ENCODE measurements around the gene DTX1. TPM values are rescaled to one million over a fixed set of nuclear protein-coding genes. Genes with fewer than 3 reads are reported as not detected.
A peak's percentile ranks its signal among the peaks of the same experiment; 100 is the strongest.

Gene DTX1
- total RNA-seq, 1 donor from 2014 or later: 1.8 TPM

DNA sequence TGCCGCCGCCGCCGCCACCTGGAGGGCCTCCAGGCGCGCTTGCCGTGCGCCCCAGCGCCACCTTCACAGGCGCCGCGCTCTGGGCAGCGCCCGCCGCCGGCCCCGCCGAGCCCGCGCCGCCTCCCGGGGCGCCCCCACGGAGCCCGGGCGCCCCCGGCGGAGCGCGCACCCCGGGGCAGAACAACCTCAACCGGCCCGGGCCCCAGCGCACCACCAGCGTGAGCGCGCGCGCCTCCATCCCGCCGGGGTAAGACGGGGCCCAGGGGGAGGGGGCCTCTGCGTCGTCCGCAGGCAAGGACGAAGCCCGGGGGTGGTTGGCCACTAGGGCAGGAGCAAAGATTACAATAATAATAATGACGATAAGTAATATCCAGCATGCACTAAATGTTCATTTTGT, 21.3 kb downstream of the DTX1 start:
- Mint-ChIP-seq H3K27me3 (peaks cover 69% of the 10 kb centered on the region), H3K4me3 (ENCODE audit: low read depth) (no peak overlapping the region), H3K36me3 (ENCODE audit: insufficient read depth) (no peaks in the 10 kb centered on the region), H3K27ac (no peak overlapping the region), H3K4me1 (ENCODE audit: low read depth) (no peaks in the 10 kb centered on the region), H3K9me3 (ENCODE audit: low read depth) (no peaks in the 10 kb centered on the region)
- no peak for TF ChIP-seq CTCF (IDR thresholded peaks at IDR 0.05; ENCODE audit: unreplicated experiment)
- no peak for DNase-seq (ENCODE audit: low spot score, unreplicated experiment)

DNA sequence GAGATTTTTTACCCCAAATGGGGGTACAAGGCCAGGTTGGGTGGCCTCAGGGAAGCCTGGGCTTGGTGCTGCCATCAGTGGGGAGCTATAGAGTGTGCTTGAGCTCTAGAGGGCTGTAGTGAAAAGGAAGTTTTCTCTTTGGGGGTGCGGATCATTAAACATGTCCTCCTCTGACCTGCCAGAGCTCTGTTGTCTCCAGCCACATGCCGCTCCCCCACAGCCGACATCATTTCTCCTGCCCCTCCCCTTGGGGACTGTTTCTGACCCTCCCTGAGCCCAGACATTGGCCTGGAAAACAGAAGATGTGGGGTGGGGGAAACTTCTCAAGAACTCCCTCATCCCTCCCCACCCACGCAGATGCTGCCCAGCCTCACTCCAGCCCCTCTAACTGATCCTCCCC, 25.3 kb downstream of the DTX1 start:
- H3K4me3 Mint-ChIP-seq (ENCODE audit: low read depth): no peak overlapping the region
- no peak for TF ChIP-seq CTCF (IDR thresholded peaks at IDR 0.05; ENCODE audit: unreplicated experiment)
- no peak for DNase-seq (ENCODE audit: low spot score, unreplicated experiment)
- peaks cover 48% of the 10 kb centered on the region for H3K27me3 Mint-ChIP-seq
- no peaks in the 10 kb centered on the region for H3K36me3 Mint-ChIP-seq (ENCODE audit: insufficient read depth)
- H3K9me3 Mint-ChIP-seq (ENCODE audit: low read depth): no peaks in the 10 kb centered on the region
- no peak overlapping the region for H3K27ac Mint-ChIP-seq
- H3K4me1 Mint-ChIP-seq (ENCODE audit: low read depth): peaks cover 5% of the 10 kb centered on the region

DNA sequence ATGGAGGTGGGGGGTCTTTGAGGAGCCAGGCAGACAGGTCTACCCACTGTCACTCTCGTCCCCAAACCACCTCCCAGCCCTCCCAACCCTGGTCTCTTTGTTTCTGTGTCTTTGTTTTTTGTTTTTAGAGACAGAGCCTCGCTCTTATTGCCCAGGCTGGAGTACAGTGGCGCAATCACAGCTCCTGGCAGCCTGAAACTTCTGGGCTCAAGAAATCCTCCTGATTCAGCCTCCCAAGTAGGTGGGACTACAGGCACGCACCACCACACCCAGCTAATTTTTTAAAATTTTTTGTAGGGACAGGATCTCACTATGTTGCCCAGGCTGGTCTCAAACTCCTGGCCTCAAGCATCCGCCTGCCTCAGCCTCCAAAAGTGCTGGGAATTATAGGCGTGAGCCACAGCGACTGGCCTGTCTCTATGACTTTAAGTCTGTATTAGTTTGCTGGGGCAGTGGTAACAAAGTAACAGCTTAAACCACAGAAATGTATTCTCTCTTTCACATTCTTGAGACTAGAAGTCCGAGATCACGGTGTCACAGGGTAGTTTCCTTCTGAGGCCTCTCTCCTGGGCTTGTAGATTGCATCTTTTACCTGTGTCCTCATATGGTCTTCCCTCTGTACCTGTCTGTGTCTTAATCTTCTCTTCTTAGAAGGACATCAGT, 26.1 kb downstream of the DTX1 start:
- no peak for DNase-seq (ENCODE audit: low spot score, unreplicated experiment)
- Mint-ChIP-seq H3K4me1 (ENCODE audit: low read depth) (peaks cover 8% of the 10 kb centered on the region), H3K9me3 (ENCODE audit: low read depth) (no peaks in the 10 kb centered on the region), H3K4me3 (ENCODE audit: low read depth) (no peak overlapping the region), H3K36me3 (ENCODE audit: insufficient read depth) (no peaks in the 10 kb centered on the region), H3K27ac (no peak overlapping the region), H3K27me3 (peaks cover 42% of the 10 kb centered on the region)
- TF ChIP-seq CTCF (IDR thresholded peaks at IDR 0.05; ENCODE audit: unreplicated experiment): no peak

DNA sequence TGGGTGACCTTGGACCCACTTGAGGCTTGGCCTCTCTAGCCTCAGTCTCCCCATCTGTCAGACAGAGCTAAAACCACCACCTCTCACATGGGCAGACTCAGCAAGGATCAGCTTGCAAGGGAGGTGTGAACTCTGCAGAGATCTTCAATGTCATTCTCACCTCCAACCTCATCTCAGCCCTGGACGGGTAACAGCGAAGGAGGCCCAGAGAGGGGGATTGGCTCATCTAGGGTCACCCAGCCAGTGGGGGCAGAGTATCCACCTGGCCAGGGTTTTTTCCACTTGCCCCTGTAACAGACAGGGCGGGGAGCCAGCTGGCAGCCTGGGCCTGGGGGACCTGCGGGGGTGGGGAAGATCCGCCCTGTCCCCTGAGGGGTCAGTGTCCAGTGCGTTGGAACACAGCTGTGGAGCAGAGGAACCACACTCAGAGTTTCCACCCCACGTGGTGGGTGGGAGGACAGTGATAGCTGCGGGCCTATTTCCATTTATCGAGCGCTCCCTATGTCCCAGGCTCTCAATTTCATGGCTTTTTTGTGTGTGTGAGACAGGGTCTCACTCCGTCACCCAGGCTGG, 27.4 kb downstream of the DTX1 start:
- Mint-ChIP-seq H3K4me3 (ENCODE audit: low read depth) (no peak overlapping the region), H3K9me3 (ENCODE audit: low read depth) (no peaks in the 10 kb centered on the region), H3K27me3 (peaks cover 36% of the 10 kb centered on the region), H3K36me3 (ENCODE audit: insufficient read depth) (no peaks in the 10 kb centered on the region), H3K4me1 (ENCODE audit: low read depth) (peaks cover 8% of the 10 kb centered on the region), H3K27ac (no peak overlapping the region)
- no peak for TF ChIP-seq CTCF (IDR thresholded peaks at IDR 0.05; ENCODE audit: unreplicated experiment)
- DNase-seq (ENCODE audit: low spot score, unreplicated experiment): no peak

- Mint-ChIP-seq H3K4me1 (ENCODE audit: low read depth) (peaks cover 8% of the 10 kb centered on the region), H3K4me3 (ENCODE audit: low read depth) (no peak overlapping the region), H3K36me3 (ENCODE audit: insufficient read depth) (no peaks in the 10 kb centered on the region), H3K9me3 (ENCODE audit: low read depth) (no peaks in the 10 kb centered on the region), H3K27me3 (peaks cover 28% of the 10 kb centered on the region), H3K27ac (peak overlapping the region; percentile 86)
- no peak for DNase-seq (ENCODE audit: low spot score, unreplicated experiment)
- TF ChIP-seq CTCF (IDR thresholded peaks at IDR 0.05; ENCODE audit: unreplicated experiment): no peak
These were observed 30.0 kb downstream of the DTX1 start for GRCh38 chr12:113086249-113087164.

Data from progenitor cell of endocrine pancreas (in vitro differentiated cells).